ENCODE results near the gene SPOCK1. TPM values are rescaled to one million over a fixed set of nuclear protein-coding genes. Genes with fewer than 3 reads are reported as not detected.

SPOCK1 gene
- total and polyA plus RNA-seq, 4 donors: 0.48 to 4.5 (median 0.69) TPM

DNA sequence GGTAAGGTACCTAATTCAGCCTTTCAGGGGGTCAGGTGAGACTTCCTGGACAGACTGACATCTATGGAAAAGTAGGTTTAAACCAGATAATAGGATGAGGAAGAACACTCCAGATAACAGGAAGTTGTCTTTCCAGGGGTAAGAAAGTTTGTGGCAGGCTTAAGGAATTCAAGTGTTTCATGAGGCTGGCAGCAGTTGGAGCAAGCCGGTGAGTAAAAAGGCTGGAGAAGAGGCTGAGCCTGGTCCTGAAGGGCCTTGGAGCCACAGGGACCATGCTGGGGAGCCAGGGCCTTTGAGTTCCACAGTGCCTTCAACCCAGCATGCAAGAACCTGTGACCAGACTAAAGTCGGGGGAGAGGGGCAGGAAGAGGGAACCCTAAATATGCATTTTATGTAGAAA, 353.4 kb downstream of the SPOCK1 start:
- no peak overlapping the region for H3K9ac ChIP-seq (ENCODE audit: insufficient read depth in 1 of 2, low read length in 2 of 2)
- H3K4me1 ChIP-seq (ENCODE audit: control insufficient read depth in 5 of 5, insufficient read depth in 5 of 5, low read length in 5 of 5): peaks cover 0 to 2% (median 0%) of the 10 kb centered on the region in 5 donors
- H3K27me3 ChIP-seq (ENCODE audit: control insufficient read depth in 3 of 3, insufficient read depth in 3 of 3, low read length in 2 of 3): peaks cover 3 to 51% (median 5%) of the 10 kb centered on the region in 3 donors
- H3K9me3 ChIP-seq (ENCODE audit: control insufficient read depth in 4 of 4, insufficient read depth in 3 of 4, low read length in 3 of 4): peaks cover 0 to 1% (median 0%) of the 10 kb centered on the region in 4 donors
- DNase-seq (no peak), ATAC-seq (ENCODE audit: insufficient read depth, low FRiP score) (no peak)
- TF ChIP-seq, protein P1, sequence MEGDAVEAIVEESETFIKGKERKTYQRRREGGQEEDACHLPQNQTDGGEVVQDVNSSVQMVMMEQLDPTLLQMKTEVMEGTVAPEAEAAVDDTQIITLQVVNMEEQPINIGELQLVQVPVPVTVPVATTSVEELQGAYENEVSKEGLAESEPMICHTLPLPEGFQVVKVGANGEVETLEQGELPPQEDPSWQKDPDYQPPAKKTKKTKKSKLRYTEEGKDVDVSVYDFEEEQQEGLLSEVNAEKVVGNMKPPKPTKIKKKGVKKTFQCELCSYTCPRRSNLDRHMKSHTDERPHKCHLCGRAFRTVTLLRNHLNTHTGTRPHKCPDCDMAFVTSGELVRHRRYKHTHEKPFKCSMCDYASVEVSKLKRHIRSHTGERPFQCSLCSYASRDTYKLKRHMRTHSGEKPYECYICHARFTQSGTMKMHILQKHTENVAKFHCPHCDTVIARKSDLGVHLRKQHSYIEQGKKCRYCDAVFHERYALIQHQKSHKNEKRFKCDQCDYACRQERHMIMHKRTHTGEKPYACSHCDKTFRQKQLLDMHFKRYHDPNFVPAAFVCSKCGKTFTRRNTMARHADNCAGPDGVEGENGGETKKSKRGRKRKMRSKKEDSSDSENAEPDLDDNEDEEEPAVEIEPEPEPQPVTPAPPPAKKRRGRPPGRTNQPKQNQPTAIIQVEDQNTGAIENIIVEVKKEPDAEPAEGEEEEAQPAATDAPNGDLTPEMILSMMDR (IDR thresholded peaks at IDR 0.05; ENCODE audit: control extremely low read depth, extremely low read depth): no peak
- H3K4me3 ChIP-seq: no peak overlapping the region
- 69 to 87% methylated on average over 2 of the region's 2 CpGs for WGBS, 2 donors
- H3K27ac ChIP-seq (ENCODE audit: low read depth in 1 of 2, low read length in 1 of 2): no peak overlapping the region
- H3K36me3 ChIP-seq (ENCODE audit: control insufficient read depth in 4 of 4, insufficient read depth in 4 of 4, low read length in 4 of 4): no peaks in the 10 kb centered on the region

DNA sequence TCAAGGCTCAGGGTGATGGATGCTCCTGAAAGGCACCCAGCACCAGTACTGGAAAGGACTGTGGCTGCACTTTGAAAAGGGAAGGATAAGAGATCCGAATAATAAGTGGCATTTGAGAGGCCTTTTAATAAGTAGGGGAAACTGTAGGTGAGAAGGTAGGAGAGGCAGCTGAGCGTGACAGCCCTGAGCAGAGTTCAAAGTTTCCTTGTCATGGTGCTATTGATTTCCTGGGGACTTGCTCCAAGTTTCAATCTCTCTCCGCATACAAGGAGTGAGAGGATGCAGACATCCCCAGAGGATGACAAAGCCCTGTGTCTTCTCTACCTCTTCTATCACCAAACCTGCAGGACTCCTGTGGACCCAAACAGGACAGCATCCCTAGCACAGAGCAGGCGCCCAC, 354.5 kb downstream of the SPOCK1 start:
- peaks cover 0 to 1% (median 0%) of the 10 kb centered on the region in 4 donors for H3K9me3 ChIP-seq (ENCODE audit: control insufficient read depth in 4 of 4, insufficient read depth in 3 of 4, low read length in 3 of 4)
- 67 to 70% methylated on average over 4 of the region's 4 CpGs for WGBS, 2 donors
- H3K27ac ChIP-seq (ENCODE audit: low read depth in 1 of 2, low read length in 1 of 2): no peak overlapping the region
- peaks cover 0 to 2% (median 0%) of the 10 kb centered on the region in 5 donors for H3K4me1 ChIP-seq (ENCODE audit: control insufficient read depth in 5 of 5, insufficient read depth in 5 of 5, low read length in 5 of 5)
- DNase-seq: no peak
- no peak overlapping the region for H3K4me3 ChIP-seq
- no peaks in the 10 kb centered on the region for H3K36me3 ChIP-seq (ENCODE audit: control insufficient read depth in 4 of 4, insufficient read depth in 4 of 4, low read length in 4 of 4)
- ATAC-seq (ENCODE audit: insufficient read depth, low FRiP score): no peak
- H3K9ac ChIP-seq (ENCODE audit: insufficient read depth in 1 of 2, low read length in 2 of 2): no peak overlapping the region
- TF ChIP-seq, protein P1 (IDR thresholded peaks at IDR 0.05; ENCODE audit: control extremely low read depth, extremely low read depth): no peak
- peaks cover 3 to 51% (median 5%) of the 10 kb centered on the region in 3 donors for H3K27me3 ChIP-seq (ENCODE audit: control insufficient read depth in 3 of 3, insufficient read depth in 3 of 3, low read length in 2 of 3)

DNA sequence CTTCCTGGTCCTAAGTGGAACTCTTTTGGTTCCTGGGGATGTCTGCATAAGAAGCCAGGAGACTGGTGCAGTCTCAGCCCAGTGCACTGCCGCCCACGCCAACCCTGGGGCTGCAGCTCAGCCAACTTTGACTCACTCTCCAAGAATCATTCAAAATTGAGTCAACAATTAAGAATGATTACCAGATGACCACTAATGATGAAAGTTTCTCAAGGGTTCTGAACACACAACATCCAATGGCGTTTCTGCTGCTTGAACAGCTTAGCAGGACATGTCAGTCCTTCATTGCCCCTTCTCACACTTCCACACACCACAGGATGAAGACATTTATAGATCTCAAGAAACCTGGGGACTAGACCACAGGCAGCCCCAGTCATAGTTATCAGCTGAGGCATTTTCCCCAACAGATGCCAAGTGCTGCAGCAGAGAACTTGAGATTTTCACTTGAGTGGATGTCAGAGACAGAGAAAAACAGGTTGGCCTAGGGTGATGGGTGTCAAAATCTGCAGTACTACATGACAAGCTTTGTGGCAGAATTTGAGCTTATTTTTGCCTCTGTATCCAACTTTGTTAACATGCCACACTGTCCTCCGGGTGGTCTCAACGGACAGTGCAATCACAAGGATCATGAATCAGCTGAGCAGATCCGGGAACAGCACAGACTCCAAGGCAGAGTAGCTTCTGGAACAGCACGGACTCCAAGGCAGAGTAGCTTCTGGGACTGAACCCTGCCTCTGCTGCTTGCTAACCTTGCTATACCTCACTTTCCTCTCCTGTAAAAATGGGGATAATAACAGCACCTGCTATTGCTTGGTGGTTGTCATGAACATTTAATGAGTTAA, 356.1 kb downstream of the SPOCK1 start:
- Histone ChIP-seq H3K9me3 (ENCODE audit: control insufficient read depth in 4 of 4, insufficient read depth in 3 of 4, low read length in 3 of 4) (no peaks in the 10 kb centered on the region), H3K27me3 (ENCODE audit: control insufficient read depth in 3 of 3, insufficient read depth in 3 of 3, low read length in 2 of 3) (peaks cover 0 to 39% (median 5%) of the 10 kb centered on the region in 3 donors), H3K9ac (ENCODE audit: insufficient read depth in 1 of 2, low read length in 2 of 2) (no peak overlapping the region), H3K4me1 (ENCODE audit: control insufficient read depth in 5 of 5, insufficient read depth in 5 of 5, low read length in 5 of 5) (peaks cover 0 to 2% (median 0%) of the 10 kb centered on the region in 5 donors), H3K4me3 (no peak overlapping the region), H3K36me3 (ENCODE audit: control insufficient read depth in 4 of 4, insufficient read depth in 4 of 4, low read length in 4 of 4) (no peaks in the 10 kb centered on the region), H3K27ac (ENCODE audit: low read depth in 1 of 2, low read length in 1 of 2) (no peak overlapping the region)
- WGBS, 2 donors: 70 to 89% methylated on average over 7 of the region's 7 CpGs
- TF ChIP-seq, protein P1 (IDR thresholded peaks at IDR 0.05; ENCODE audit: control extremely low read depth, extremely low read depth): no peak
- no peak for DNase-seq
- ATAC-seq (ENCODE audit: insufficient read depth, low FRiP score): peak; percentile 32
